Parathyroid adenoma (tissue), 2 donors: ENCODE measurements around the gene LDHAL6B.

Source experiments
- H2AFZ ChIP-seq: fragments of 300-600 bp; sonication (generic); one replicate; pipeline ENCODE4 v1.7.0; 2017; ENCODE audit warnings: antibody characterized with exemption, mild to moderate bottlenecking
- H3K27ac ChIP-seq: fragments of 300-600 bp; sonication (generic); one replicate; pipeline ENCODE4 v1.7.0; 2017
- H3K27me3 ChIP-seq: fragments of 300-600 bp; sonication (generic); one replicate; pipeline ENCODE4 v1.7.0; 2017; ENCODE audit warnings: low read length; ENCODE audit not compliant: control insufficient read depth, insufficient read depth
- H3K36me3 ChIP-seq: fragments of 300-600 bp; sonication (generic); one replicate; pipeline ENCODE4 v1.7.0; 2017; ENCODE audit warnings: low read length; ENCODE audit not compliant: control insufficient read depth, insufficient read depth
- H3K4me1 ChIP-seq: fragments of 300-600 bp; sonication (generic); one replicate; pipeline ENCODE4 v1.7.0; 2017; ENCODE audit warnings: control low read depth
- H3K4me2 ChIP-seq: fragments of 300-600 bp; sonication (generic); one replicate; pipeline ENCODE4 v1.7.0; 2017; ENCODE audit warnings: low read length
- H3K4me3 ChIP-seq: fragments of 300-600 bp; sonication (generic); one replicate; pipeline ENCODE4 v1.7.0; 2017; ENCODE audit warnings: low read depth, low read length
- H3K79me2 ChIP-seq: fragments of 300-600 bp; sonication (generic); one replicate; pipeline ENCODE4 v1.7.0; 2017; ENCODE audit warnings: control low read depth
- H3K9ac ChIP-seq: fragments of 300-600 bp; sonication (generic); one replicate; pipeline ENCODE4 v1.7.0; 2017; ENCODE audit warnings: mild to moderate bottlenecking
- H3K9me3 ChIP-seq: fragments of 300-600 bp; sonication (generic); one replicate; pipeline ENCODE4 v1.7.0; 2017; ENCODE audit warnings: low read length; ENCODE audit not compliant: control insufficient read depth
- TF ChIP-seq, protein P1 (sequence below): fragments of 300-600 bp; sonication (generic); IDR thresholded peaks from one replicate; pipeline ENCODE4 v1.7.0; 2017; ENCODE audit warnings: antibody characterized with exemption, mild to moderate bottlenecking
- donor health status: primary hyperparathyroidism.

Gene LDHAL6B

DNA sequence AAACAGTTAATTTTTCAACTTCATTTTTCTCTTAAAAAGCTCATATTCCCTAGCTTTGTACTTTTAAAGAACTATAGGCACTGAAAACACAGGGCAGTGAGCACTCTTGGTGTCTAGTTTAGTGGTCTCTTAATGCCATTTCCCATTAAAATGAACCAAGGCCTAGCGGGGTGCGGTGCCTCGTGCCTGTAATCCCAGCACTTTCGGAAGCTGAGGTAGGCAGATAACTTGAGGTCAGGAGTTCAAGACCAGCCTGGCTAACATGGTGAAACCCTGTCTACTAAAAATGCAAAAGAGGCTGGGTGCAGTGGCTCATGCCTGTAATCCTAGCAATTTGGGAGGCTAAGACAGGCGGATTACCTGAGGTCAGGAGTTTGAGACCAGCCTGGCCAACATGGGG lies 45.5 kb downstream of the LDHAL6B start:
- Histone ChIP-seq H3K4me3 (no peak overlapping the region), H3K9me3 (no peaks in the 10 kb centered on the region), H3K79me2 (no peaks in the 10 kb centered on the region), H3K27ac (no peak overlapping the region), H3K4me2 (no peak overlapping the region), H3K36me3 (no peaks in the 10 kb centered on the region), H3K4me1 (no peaks in the 10 kb centered on the region), H3K27me3 (no peaks in the 10 kb centered on the region), H3K9ac (no peak overlapping the region), H2AFZ (no peak overlapping the region)
- TF ChIP-seq, protein P1, sequence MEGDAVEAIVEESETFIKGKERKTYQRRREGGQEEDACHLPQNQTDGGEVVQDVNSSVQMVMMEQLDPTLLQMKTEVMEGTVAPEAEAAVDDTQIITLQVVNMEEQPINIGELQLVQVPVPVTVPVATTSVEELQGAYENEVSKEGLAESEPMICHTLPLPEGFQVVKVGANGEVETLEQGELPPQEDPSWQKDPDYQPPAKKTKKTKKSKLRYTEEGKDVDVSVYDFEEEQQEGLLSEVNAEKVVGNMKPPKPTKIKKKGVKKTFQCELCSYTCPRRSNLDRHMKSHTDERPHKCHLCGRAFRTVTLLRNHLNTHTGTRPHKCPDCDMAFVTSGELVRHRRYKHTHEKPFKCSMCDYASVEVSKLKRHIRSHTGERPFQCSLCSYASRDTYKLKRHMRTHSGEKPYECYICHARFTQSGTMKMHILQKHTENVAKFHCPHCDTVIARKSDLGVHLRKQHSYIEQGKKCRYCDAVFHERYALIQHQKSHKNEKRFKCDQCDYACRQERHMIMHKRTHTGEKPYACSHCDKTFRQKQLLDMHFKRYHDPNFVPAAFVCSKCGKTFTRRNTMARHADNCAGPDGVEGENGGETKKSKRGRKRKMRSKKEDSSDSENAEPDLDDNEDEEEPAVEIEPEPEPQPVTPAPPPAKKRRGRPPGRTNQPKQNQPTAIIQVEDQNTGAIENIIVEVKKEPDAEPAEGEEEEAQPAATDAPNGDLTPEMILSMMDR: no peak

DNA sequence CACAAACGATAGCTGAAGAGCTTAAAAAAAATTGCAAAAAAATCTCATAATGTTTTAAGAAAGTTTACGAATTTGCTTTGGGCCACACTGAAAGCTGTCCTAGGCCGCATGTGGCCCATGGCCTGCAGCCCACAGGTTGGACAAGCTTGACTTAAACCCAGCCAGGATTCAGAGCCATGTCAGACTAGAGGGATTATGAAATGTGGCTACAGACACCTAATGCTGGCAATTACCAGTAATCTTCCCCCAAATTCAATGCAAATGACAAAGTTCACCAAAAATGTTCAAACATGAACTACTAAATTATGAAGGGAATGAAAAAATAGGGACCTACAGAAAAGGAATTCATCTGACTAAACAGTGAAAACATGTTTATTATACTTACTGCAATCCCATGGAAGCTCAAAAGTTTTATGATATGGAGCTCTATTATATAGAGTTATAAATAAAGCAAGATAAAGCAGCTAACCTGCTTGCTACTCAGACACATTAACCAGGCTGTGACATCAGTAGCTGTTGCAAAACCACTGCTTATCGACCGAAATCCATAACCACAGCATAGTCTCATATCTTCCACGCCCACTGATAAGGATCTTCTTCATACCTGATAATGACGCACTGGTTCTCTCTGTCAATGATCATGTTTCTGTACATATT lies 49.2 kb downstream of the LDHAL6B start:
- Histone ChIP-seq H3K36me3 (no peaks in the 10 kb centered on the region), H3K27ac (no peak overlapping the region), H3K9me3 (no peaks in the 10 kb centered on the region), H3K27me3 (no peaks in the 10 kb centered on the region), H3K4me2 (no peak overlapping the region), H3K4me1 (no peaks in the 10 kb centered on the region), H3K4me3 (no peak overlapping the region), H2AFZ (no peak overlapping the region), H3K9ac (no peak overlapping the region), H3K79me2 (no peaks in the 10 kb centered on the region)
- TF ChIP-seq, protein P1: no peak

DNA sequence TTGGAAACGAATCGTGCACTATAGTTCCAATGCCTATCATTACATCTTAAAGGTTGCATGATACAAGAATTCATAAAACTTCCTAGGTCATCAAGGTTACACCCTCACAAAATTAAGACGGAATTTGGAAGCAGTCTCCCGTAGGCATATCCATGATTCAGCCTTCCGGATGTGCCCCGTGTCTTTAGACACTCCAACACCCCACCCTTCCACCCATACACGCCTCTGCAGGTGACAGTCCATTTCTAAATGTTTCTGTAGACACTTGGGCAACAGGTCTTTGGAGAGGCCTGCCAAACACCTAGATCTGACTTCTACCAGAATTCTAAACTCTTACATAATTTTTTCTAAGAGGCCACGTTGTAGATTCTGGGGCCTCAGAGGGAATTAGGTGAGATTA lies 49.8 kb downstream of the LDHAL6B start:
- H3K4me1 ChIP-seq: no peaks in the 10 kb centered on the region
- no peak overlapping the region for H2AFZ ChIP-seq
- no peak overlapping the region for H3K27ac ChIP-seq
- H3K36me3 ChIP-seq: no peaks in the 10 kb centered on the region
- H3K9me3 ChIP-seq: no peaks in the 10 kb centered on the region
- H3K9ac ChIP-seq: no peak overlapping the region
- H3K27me3 ChIP-seq: no peaks in the 10 kb centered on the region
- H3K79me2 ChIP-seq: no peaks in the 10 kb centered on the region
- TF ChIP-seq, protein P1: no peak
- H3K4me3 ChIP-seq: no peak overlapping the region
- no peak overlapping the region for H3K4me2 ChIP-seq

DNA sequence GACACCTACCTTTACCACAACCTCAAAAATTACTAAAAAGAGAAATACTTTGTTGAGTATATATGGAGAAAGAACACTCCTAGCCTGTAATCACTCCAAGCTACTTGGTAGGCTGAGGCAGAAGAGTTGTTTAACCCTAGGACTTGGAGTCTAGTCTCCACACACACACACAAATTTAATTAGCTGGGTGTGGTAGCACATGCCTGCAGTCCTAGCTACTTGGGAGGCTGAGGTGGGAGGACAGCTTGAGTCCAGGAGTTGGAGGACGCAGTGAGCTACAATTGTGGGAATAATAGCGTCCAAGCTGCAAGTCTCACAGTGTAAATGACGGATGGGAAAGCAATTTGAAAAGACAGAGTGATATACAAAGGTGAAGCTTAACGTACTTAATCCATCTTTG lies 50.5 kb downstream of the LDHAL6B start:
- H3K4me2 ChIP-seq: no peak overlapping the region
- H3K36me3 ChIP-seq: no peaks in the 10 kb centered on the region
- no peak overlapping the region for H3K4me3 ChIP-seq
- no peak overlapping the region for H2AFZ ChIP-seq
- no peaks in the 10 kb centered on the region for H3K4me1 ChIP-seq
- no peaks in the 10 kb centered on the region for H3K27me3 ChIP-seq
- H3K27ac ChIP-seq: no peak overlapping the region
- TF ChIP-seq, protein P1: no peak
- H3K9ac ChIP-seq: no peak overlapping the region
- H3K9me3 ChIP-seq: no peaks in the 10 kb centered on the region
- no peaks in the 10 kb centered on the region for H3K79me2 ChIP-seq
